NCI-H1417 (cell line): Measurements from ENCODE around the gene SMAD4.
"Not testable (repeated sequence)": the region's sequence is repeated elsewhere in the genome, so short reads cannot be mapped to it uniquely, and the experiment has no call there.

Experiments
- DNase-seq, 3 experiments: peaks; one replicate each; lab custom pipeline; 2025; lab: John Stamatoyannopoulos, UW

The SMAD4 gene

DNA sequence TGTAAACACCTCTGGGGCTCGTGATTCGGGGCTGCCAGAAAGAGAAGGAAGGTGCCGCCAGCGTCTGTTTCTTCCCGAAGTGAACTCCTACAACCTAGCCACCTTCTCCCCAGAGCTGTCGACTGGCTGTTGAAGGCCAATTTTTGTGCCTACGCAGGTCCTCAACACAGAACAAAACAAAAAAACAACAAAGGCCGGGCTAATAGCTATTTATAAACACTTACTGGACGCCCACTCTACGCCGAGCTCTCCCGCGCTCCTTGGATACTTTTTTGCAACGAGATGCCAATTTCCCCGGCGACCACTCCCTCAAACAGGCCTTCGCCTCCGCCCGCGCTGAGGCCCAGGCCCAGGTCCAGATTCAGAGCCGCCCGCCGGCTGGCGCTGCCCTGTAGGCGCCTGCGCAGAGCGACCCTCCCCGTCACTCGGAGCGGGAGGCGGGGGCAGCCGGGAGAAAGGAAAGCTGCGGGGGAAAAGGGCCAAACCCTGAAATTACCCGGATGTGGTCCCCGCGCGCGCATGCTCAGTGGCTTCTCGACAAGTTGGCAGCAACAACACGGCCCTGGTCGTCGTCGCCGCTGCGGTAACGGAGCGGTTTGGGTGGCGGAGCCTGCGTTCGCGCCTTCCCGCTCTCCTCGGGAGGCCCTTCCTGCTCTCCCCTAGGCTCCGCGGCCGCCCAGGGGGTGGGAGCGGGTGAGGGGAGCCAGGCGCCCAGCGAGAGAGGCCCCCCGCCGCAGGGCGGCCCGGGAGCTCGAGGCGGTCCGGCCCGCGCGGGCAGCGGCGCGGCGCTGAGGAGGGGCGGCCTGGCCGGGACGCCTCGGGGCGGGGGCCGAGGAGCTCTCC is at the start of gene SMAD4:
Gene SMAD4 (plus strand): TSS at position 520 of the 843 bp plus-strand sequence. CDS start 16,834 bp downstream, outside the sequence.
- peak; percentile 93 to 100 (median 100) for DNase-seq

DNA sequence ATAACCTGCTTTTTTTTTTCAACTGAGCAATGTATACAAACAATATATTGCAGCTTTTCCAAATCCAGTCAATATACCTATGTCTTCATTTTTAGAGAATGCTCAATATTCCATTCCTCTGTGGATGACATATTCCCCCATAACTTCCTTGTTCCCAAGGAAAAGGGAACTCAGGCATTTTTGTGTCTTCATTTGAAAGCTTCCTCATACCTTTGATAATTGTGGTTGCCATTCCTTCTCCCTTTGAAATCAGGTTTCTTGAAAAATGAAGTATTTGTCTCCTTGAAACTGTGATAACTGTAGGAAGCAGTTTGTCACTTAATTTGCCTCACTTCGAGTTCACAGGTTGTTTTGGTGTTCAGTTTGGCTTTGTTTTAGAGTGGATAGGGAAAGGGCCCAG is 48.6 kb upstream of the SMAD4 start:
- DNase-seq: no peak

DNA sequence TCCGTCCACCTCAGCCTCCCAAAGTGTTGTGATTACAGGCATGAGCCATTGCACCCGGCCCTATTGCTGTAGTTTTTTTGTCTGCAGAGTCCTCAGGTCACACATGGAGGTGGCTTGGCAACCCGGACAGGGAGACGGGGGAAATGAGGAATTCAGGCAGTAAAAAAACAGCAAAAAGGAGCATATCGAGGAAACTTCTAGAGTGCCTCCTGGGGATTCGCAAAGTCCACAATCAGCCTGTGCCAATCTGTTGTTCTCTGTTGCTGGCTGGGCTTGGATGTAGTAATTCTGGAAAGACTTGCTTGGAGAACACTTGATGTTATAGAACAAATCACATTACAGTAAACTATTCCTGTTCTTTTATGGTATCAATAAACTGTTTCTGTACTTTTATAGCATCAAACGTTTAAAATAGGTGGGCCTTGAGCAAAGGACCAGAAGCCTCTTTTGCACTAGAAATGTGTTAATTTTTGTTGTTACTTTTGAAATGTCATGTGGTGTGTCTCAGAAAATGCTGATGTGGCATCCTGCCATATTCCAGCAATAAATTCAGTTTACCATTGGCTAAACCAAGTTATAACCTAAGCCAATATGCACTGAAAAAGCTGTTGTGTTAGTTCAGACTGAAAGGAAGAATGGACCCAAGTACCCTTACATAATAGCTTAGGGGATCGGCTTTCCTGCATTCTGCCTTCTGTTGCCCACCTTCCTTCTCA is 47.8 kb upstream of the SMAD4 start:
- no peak for DNase-seq

DNA sequence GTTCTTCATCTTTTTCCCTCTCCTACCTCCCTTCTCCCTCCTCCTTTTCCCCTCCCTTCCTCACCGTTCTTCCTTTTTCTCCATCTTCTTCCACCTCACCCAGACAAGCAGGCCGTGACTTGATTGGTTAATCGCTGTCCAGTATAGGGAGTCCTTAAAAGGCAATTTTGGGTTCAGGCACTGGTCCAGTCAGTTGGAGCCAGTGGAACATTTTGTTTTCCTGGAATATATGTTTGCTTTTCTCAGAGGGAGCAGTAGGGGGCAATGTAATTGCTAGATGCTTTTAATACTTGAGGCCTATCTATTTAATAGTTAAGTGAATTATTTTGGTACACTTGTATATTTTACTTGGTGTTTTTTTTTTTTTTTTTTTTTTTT is 47.2 kb upstream of the SMAD4 start:
- no peak for DNase-seq

DNA sequence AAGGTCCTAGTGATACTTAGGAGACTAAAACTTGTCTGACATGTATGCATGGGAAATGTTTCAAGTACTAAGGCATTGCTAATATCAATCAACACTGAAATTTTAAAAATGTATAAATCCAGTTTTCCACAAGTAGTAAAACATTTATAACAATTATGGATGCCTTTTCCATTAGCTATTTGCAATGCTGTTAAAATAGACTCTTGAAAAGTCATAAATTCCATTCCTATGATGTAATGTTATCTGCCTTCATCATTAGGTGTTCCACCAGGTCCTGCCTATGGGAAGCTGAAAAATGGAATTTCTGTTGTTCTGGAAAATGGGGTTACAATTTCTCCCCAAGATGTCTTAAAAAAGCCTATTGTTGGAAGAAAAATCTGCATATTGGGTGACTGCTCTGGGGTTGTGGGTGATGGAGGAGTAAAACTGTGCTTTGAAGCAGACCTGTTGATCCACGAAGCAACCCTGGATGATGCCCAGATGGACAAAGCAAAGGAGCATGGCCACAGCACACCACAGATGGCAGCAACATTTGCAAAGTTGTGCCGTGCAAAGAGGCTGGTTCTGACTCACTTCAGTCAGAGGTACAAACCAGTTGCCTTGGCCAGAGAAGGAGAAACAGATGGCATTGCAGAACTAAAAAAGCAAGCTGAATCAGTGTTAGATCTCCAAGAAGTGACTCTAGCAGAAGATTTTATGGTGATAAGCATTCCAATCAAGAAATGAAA is 43.5 kb upstream of the SMAD4 start:
- DNase-seq: no peak

DNA sequence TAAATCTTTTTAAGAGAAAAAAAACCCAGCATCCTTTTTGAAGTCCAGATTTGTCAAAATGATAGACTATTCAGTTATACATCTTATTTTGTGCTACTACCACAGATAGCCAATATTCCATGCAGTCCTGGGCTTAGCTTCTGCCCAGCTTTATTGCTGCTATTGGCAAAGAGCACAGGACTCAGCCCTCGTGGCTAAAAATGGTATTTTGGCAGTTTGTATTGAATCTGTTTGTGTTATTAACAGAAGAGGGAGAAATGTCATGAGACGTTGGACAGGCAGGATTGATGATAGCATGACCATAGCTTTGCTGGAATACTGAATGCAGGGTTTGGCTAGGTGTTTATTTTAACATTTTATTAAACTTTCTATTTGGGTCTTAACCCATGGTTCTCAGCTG is 42.8 kb upstream of the SMAD4 start:
- DNase-seq: no peak

DNA sequence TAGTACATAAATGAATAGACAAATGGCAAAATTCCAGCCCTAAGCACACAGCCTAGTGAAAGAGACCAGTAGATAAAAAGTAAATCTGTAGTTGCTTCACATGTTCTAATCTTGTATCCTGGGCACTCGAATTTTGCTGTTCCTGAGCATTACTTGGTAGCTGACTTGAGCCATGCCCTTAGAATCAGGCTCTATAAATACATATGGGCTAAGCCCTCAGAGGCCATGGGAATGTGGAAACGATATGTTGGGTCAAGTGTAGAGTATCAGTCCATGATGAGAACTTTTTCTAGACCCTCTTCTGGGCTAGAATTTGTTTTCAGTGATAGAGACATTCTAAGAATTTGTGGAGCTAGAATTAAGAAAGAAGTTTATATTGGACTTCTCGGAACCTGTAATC is 40.3 kb upstream of the SMAD4 start:
- DNase-seq: no peak

DNA sequence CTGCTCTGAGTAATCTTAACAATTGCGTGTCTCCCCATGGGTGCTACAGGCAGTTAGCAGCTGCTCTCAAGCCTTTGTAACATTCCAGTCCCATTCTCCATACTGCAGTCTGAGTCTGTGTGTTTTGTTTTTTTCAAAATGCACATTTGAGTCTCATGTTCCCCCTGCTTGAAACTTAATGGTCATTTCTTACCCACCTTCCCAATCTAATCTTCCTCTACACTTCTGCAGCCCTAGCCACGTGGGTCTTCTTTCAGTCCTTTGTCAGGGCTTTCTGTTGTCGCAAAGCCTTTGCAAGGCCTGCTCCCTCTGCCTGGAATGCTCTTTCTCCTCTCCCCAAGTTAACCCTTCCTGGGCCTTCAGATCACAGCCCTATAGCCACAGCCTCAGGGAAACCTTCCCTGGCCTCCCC is 37.7 kb upstream of the SMAD4 start:
- no peak for DNase-seq

DNA sequence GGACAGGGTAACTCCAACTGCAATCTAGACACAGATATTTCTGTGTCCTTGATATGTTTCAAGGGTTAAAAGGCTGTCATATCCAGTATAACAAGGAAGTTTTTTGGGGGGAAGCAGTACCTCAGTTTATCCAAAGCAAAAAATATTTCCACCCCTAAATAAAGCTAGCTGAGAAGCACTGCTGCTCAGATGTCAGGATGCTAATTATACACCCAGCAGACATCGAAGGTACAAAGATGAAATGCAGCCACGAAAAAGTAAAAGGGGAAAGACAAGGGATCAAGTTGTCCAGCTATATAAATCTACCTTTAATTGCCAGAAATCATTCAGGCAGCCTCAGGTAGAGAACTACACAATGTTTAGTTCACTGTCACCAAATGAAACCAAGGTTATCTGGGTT is 36.0 kb upstream of the SMAD4 start:
- DNase-seq: no peak

DNA sequence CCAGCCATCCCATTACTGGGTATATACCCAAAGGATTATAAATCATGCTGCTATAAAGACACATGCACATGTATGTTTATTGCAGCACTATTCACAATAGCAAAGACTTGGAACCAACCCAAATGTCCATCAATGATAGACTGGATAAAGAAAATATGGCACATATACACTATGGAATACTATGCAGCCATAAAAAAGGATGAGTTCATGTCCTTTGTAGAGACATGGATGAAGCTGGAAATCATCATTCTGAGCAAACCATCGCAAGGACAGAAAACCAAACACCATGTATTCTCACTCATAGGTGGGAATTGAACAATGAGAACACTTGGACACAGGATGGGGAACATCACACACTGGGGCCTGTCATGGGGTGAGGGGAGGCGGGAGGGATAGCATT is 26.8 kb upstream of the SMAD4 start:
- not testable (repeated sequence) for DNase-seq

DNA sequence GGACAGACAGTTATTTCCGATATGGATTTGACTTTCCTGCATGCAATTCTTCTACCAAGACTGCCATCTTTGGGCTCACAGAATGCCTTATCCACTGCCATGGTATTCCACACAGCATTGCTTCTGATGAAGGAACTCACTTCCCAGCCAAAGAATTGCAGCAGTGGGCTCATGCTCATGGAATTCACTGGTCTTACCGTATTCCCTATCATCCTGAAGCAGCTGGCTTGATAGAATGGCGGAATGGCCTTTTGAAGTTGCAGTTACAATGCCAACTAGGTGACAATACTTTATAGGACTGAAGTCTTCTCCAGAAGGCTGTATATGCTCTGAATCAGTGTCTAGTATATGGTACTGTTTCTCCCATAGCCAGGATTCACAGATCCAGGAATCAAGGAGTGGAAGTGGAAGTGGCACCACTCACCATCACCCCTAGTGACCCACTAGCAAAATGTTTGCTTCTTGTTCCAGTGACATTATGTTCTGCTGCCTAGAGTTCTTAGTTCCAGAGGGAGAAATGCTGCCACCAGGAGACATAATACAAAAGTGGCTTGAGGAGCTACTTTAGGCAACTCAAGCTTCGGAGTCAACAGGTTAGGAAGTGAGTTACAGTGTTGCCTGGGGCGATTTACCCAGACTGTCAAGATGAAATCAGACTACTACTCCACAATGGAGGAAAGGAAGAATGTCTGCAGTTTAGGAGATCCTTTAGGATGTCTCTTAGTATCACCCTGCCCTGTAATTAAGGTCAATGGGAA is 23.8 kb upstream of the SMAD4 start:
- DNase-seq: no peak

DNA sequence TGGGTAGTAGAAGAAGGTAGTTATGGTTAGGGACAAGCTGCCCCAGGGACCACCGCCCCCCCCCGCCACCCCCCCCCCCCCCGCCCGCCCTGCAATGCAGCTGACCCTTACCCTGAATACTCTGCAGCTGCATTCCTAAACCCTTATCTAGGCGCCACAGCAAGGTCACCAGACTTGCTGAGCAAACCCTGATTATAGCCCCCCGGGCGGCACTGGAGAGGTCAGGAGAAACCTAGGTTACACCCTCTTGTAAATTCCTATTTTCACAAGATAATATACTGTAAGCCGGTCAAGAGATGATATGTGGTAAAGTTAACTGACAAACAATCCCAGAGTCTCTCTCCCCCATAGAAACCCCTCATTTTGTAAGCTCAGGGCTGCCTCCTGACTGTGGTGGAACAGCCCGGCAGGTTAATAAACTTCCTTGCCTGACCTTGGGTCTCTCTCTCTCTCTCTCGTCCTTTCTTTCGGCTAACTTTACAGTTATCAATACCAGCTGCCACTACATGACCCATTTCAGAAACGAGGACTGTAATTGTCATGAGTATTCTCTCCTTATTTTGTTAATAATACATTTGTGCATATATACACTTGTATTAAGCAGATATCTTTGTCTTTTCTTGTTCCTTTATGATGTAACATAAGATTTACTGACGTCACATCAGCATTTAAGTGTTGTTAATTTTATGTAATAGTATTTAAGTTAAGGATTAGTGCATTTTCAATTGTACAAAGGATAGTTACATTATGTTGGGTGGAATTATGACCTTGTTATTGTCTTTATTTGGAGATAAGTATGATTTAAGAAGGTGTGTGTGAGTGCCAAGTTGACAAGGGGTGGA is 22.8 kb upstream of the SMAD4 start:
- DNase-seq: no peak

DNA sequence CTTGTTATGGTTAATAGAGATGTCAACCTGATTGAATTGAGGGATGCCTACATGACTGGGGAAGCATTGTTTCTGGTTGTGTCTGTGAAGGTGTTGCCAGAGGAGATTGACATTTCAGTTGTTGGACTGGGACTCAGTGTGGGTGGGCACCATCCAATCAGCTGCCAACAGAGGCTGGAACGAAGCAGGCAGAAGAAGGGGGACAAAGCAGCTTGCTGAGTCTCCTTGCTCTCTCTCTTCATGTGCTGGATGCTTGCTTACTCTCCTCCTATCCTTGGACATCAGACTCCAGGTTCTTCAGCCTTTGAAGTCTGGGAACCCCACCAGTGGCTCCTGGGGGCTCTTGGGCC is 22.2 kb upstream of the SMAD4 start:
- no peak for DNase-seq

DNA sequence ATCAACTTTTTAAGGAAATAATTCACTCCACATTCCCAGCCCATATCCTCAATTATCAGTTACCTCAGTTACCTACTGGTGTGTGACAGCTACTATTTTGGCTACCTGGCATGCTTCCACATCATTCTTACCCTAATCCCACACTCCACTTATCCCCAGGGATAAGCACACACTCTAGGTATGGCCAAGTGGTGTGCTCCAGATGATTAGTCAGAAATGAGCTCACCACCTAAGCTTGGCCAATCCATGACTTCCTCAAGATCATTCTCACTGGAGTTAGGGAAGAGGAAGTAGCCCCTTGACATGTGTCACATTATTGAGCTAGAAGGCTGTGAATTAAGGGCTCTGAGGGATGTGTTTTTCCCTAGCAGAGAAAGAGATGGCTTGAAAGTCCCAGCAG is 20.9 kb upstream of the SMAD4 start:
- peak; percentile 2 to 78 (median 50) for DNase-seq

DNA sequence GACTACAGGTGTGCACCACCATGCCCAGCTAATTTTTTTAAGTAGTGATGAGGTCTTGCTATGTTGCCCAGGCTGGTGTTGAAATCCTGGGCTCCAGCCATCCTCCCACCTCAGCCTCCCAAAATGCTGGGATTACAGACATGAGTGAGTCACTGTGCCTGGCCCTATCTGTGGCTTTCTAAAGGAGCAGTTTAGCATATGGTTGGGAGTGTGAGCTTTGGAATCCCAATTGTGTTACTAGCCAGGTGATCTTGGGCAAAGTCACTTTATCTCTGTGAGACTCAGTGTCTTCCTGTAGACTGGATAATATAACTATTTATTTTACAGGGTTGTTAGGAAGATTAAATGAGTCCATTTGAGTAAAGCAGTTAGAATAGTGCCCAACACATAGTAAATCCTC is 19.8 kb upstream of the SMAD4 start:
- DNase-seq: no peak

DNA sequence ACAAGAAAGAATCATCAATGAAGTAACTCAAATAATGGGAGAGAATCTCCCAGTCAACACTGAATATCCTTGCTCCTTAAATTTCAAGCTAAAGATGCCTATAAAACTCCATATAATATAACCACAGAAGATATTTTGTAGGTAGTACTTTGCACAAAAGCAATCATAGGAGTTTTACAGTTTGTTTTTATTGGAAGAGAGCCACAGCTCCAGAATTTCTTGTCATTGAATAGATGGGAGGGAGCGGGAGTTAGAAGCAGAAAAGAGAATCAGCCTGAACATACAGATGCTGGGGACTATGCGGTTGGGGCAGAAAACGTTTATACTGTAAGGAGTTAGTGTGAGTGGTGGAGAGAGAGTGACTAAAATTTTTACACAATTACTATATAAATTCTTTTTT is 18.3 kb upstream of the SMAD4 start:
- DNase-seq: no peak

DNA sequence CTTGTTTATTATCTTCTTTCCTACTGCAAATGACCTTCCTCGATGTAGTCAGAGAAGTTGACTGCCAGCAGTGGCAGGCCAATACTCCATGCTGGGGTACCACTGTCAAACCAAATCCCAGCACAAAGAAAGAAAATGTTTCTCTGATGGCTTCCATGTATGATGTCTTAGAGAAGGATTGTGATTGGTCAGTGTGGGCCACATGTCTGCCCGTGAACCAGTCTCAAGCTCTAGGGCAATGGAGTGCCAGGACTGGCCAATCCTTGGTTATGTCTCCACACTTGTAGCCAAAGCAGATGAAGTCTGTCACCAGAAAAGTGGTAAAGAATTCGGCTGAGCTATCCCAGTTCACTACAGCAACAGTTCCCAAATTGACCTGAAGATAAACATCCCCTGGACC is 17.6 kb upstream of the SMAD4 start:
- DNase-seq: no peak

DNA sequence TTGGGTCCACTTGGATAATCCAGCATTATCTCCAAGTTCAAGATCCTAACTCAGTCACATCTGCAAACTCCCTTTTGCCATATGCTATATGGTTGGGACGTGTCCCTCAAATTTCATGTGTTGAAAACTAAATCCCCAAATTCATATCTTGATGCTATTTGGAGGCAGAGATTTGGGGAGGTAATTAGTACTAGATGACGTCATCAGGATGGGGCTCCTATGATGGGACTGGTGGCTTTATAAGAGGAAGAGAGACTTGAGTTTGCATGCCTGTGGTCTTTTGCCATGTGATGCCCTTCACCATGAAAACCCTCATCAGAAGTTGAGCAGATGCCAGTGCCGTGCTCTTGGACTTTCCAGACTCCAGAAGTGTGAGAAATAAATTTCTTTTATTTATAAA is 16.8 kb upstream of the SMAD4 start:
- DNase-seq: no peak

DNA sequence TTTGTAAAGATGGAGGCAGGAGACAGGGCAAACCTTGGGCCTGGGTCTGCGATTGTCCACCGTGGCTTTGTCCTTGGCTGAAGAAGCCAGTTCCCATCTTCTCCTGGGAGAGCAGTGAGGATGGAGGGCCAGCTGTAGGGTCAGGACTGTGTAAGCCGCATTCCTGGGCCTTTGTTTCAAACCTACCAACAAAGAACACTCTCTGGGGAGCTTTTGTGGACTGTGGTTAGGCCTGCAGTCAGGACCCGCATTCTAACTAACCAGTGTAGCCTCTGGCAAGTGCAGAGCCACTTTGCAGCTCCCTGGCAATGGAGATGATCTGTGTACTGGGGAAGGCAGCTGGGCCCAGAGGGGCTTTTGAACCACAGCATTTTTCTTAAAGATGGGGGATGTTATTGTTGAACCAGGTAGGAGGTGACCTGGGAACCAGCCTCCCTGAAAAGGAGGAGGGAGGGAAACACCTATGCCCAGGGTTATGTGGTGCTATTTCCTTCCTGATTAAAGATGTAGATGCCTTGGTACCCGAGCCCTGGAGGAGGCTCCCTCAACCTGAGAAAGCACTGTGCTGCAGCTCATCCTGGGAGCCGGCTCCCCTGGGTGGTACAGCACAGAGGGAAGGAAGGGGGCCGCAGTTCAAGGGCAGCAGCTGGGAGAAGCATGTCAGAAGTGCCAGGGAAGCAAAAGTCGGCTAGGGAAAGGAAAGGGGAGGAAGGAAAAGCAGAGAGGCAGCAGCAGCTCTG is 12.7 kb upstream of the SMAD4 start:
- peak in 1 of 3 experiments; percentile 10 for DNase-seq

DNA sequence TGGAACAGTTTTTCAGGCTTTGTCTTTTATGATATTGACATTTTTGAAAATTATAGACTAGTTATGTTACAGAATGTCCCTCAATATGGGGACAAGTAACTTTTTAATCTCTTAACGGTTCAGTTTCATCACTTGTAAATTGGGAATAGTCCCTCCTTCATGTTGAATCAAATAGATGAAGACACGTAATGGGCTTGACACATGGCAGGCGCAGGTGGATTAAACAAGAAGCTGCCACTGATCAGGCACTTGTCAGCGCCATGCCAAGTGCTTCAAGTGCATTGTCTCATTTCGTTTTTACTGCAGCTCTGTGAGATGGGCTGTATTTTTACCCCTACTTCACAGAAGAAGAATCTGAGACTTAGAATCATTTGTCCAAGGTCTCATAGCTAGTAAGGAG is 9.5 kb upstream of the SMAD4 start:
- DNase-seq: peak in 2 of 3 experiments; percentile 25 to 40
